Esophagus squamous epithelium (tissue), 5 donors: ENCODE data around the gene MAD1L1. TPM values are rescaled to one million over a fixed set of nuclear protein-coding genes. Genes with fewer than 3 reads are reported as not detected.

Experiments
- DNase-seq: peaks from one replicate; lab custom pipeline; 2025; lab: John Stamatoyannopoulos, UW
- H3K27ac ChIP-seq, 4 donors: fragments of 200-600 bp; sonication (generic); one replicate each; pipeline ENCODE4 v1.5.1; 2016 to 2019; ENCODE audit warnings: mild to moderate bottlenecking in 1 of 4
- H3K27me3 ChIP-seq, 4 donors: fragments of 200-600 bp; sonication (generic); 1 replicate in 3 of 4; 2 replicates in 1 of 4; pipeline versions ENCODE4 v1.5.1 to v1.6.0; 2017 to 2021; ENCODE audit warnings: antibody characterized with exemption in 1 of 4
- H3K36me3 ChIP-seq, 3 donors: fragments of 200-600 bp; sonication (generic); one replicate each; pipeline ENCODE4 v1.5.1; 2016 to 2019
- H3K4me1 ChIP-seq, 3 donors: fragments of 200-600 bp; sonication (generic); one replicate each; pipeline ENCODE4 v1.5.1; 2017 to 2019
- H3K4me3 ChIP-seq, 4 donors: fragments of 200-600 bp; sonication (generic); 1 replicate in 3 of 4; 2 replicates in 1 of 4; pipeline ENCODE4 v1.5.1; 2016 to 2019; ENCODE audit warnings: mild to moderate bottlenecking in 2 of 4, moderate library complexity in 1 of 4
- H3K9me3 ChIP-seq, 3 donors: fragments of 200-600 bp; sonication (generic); one replicate each; pipeline ENCODE4 v1.5.1; 2016 to 2019
- CTCF ChIP-seq, 6 experiments: fragments of 450-650 bp in 4 of 6; fragments of 200-600 bp in 2 of 6; sonication (generic) in 2 of 6; IDR thresholded peaks; one replicate each; pipeline ENCODE4 v1.5.1; 2016 to 2019; ENCODE audit warnings: antibody characterized with exemption in 6 of 6, mild to moderate bottlenecking in 4 of 6, moderate library complexity in 4 of 6
- POLR2A ChIP-seq, 4 donors: fragments of 450-650 bp; IDR thresholded peaks; one replicate each; pipeline ENCODE4 v1.6.1; 2017; ENCODE audit warnings: antibody characterized with exemption in 4 of 4, mild to moderate bottlenecking in 4 of 4, moderate library complexity in 3 of 4
- WGBS, 2 donors: methylation state at CpG; one replicate each; pipeline ENCODE4 v1.1.5; 2018; 5-methylcytosine and 5-hydroxymethylcytosine counted together
- intact Hi-C: fragments of 100-400 bp; cut with DNase I; formaldehyde crosslinking; loops from one replicate; pipeline ENCODE4 v1.15.0; 2022
- total RNA-seq, 4 donors: library from RNA; depleted of rRNA; stranded (reverse); fragments of >200 nt; gene quantifications; one replicate each; pipeline ENCODE4 v1.1.0, GENCODE V29; 2016
- donor health status: DM: yes; HTN: yes; CAD: no.

MAD1L1 gene
- total RNA-seq, 4 donors from 2014 or later: 16.6 to 40.4 (median 30.2) TPM

- Histone ChIP-seq H3K4me3 (no peak overlapping the region), H3K27me3 (peaks cover 0 to 27% (median 0%) of the 10 kb centered on the region in 4 donors), H3K27ac (no peak overlapping the region), H3K36me3 (no peaks in the 10 kb centered on the region), H3K4me1 (no peaks in the 10 kb centered on the region), H3K9me3 (peaks cover 0 to 1% (median 0%) of the 10 kb centered on the region in 3 donors)
- no peak for DNase-seq
- intact Hi-C loops: no loop called here
- no peak for TF ChIP-seq CTCF (IDR thresholded peaks at IDR 0.05)
- no peak for TF ChIP-seq POLR2A (IDR thresholded peaks at IDR 0.05)
- WGBS, 2 donors: 57 to 67% methylated on average over 14 of the region's 14 CpGs
Observed at GRCh38 chr7:1800902-1801301, 431.8 kb downstream of the MAD1L1 start.

GRCh38 chr7:1798191-1798590 lies 434.6 kb downstream of the MAD1L1 start:
- no peak for TF ChIP-seq CTCF (IDR thresholded peaks at IDR 0.05)
- TF ChIP-seq POLR2A (IDR thresholded peaks at IDR 0.05): no peak
- Histone ChIP-seq H3K27me3 (peaks cover 0 to 33% (median 0%) of the 10 kb centered on the region in 4 donors), H3K4me1 (no peaks in the 10 kb centered on the region), H3K4me3 (no peak overlapping the region), H3K36me3 (no peaks in the 10 kb centered on the region), H3K9me3 (peaks cover 0 to 20% (median 12%) of the 10 kb centered on the region in 3 donors), H3K27ac (no peak overlapping the region)
- DNase-seq: no peak
- 67 to 72% methylated on average over 3 of the region's 3 CpGs for WGBS, 2 donors
- intact Hi-C loops: no loop called here

- Histone ChIP-seq H3K4me3 (no peak overlapping the region), H3K27me3 (peaks cover 0 to 42% (median 0%) of the 10 kb centered on the region in 4 donors), H3K4me1 (no peaks in the 10 kb centered on the region), H3K27ac (no peak overlapping the region), H3K36me3 (no peaks in the 10 kb centered on the region), H3K9me3 (peaks cover 0 to 38% (median 12%) of the 10 kb centered on the region in 3 donors)
- DNase-seq: no peak
- TF ChIP-seq CTCF (IDR thresholded peaks at IDR 0.05): no peak
- TF ChIP-seq POLR2A (IDR thresholded peaks at IDR 0.05): no peak
- 9 to 21% methylated on average over 1 of the region's 1 CpG for WGBS, 2 donors
- intact Hi-C loops: no loop called here
Observed at GRCh38 chr7:1794888-1795542, 437.7 kb downstream of the MAD1L1 start.

- no peaks in the 10 kb centered on the region for H3K36me3 ChIP-seq
- DNase-seq: no peak
- H3K9me3 ChIP-seq: peaks cover 0 to 21% (median 0%) of the 10 kb centered on the region in 3 donors
- H3K27ac ChIP-seq: no peak overlapping the region
- TF ChIP-seq CTCF (IDR thresholded peaks at IDR 0.05) (no peak), POLR2A (IDR thresholded peaks at IDR 0.05) (no peak)
- H3K4me1 ChIP-seq: peaks cover 0 to under 1% (median 0%) of the 10 kb centered on the region in 3 donors
- H3K27me3 ChIP-seq: peaks cover 0 to 27% (median 0%) of the 10 kb centered on the region in 4 donors
- 56 to 78% methylated on average over 5 to 7 of the region's 18 CpGs for WGBS, 2 donors
- H3K4me3 ChIP-seq: no peak overlapping the region
- intact Hi-C loops: no loop called here
Observed at GRCh38 chr7:1787681-1788235, 445.0 kb downstream of the MAD1L1 start.

- intact Hi-C loops: no loop called here
- whole genome bisulfite sequencing, 2 donors: 79 to 80% methylated on average over 9 of the region's 9 CpGs
- no peak overlapping the region for H3K27ac ChIP-seq
- H3K9me3 ChIP-seq: peaks cover 0 to 16% (median 0%) of the 10 kb centered on the region in 3 donors
- TF ChIP-seq POLR2A (IDR thresholded peaks at IDR 0.05) (no peak), CTCF (IDR thresholded peaks at IDR 0.05) (no peak)
- H3K27me3 ChIP-seq: peaks cover 0 to 22% (median 0%) of the 10 kb centered on the region in 4 donors
- H3K36me3 ChIP-seq: no peaks in the 10 kb centered on the region
- H3K4me3 ChIP-seq: no peak overlapping the region
- H3K4me1 ChIP-seq: peaks cover 0 to 5% (median 0%) of the 10 kb centered on the region in 3 donors
- no peak for DNase-seq
Observed at GRCh38 chr7:1787241-1787640, 445.5 kb downstream of the MAD1L1 start.
